Activated CD4-positive, alpha-beta T cell treated with anti-CD3 and anti-CD28 coated beads for 36 hours (primary cell): ENCODE measurements around the gene RBM19. TPM values are rescaled to one million over a fixed set of nuclear protein-coding genes. Genes with fewer than 3 reads are reported as not detected.
"Not testable (repeated sequence)": the region's sequence is repeated elsewhere in the genome, so short reads cannot be mapped to it uniquely, and the experiment has no call there.

ENCODE experiments used
- ATAC-seq: fragments of 200-7000 bp; cut with Tn5 transposase; one replicate; pipeline ENCODE4 v1.10.0; 2021; ENCODE audit warnings: mild to moderate bottlenecking, moderate library complexity
- CTCF ChIA-PET: fragments of 350-600 bp; sonication (Branson Sonifier 250); formaldehyde crosslinking; loops from one replicate; lab custom pipeline; 2021; ENCODE audit warnings: antibody characterized with exemption; lab: Charles Lee
- POLR2A ChIA-PET: fragments of 350-600 bp; sonication (Branson Sonifier 250); formaldehyde crosslinking; loops from one replicate; lab custom pipeline; 2021; ENCODE audit warnings: antibody characterized with exemption, inconsistent platforms; lab: Charles Lee
- DNase-seq: peaks from one replicate; pipeline ENCODE4 v3.0.0-alpha.2; 2020
- H3K27ac Mint-ChIP-seq: one replicate; pipeline ENCODE4 v1.8.0; 2021; ENCODE audit warnings: mixed read lengths
- H3K27me3 Mint-ChIP-seq: one replicate; pipeline ENCODE4 v1.8.0; 2021; ENCODE audit warnings: mixed read lengths
- H3K36me3 Mint-ChIP-seq: one replicate; pipeline ENCODE4 v1.8.0; 2021; ENCODE audit warnings: low read depth, mixed read lengths
- H3K4me1 Mint-ChIP-seq: one replicate; pipeline ENCODE4 v1.8.0; 2021; ENCODE audit warnings: mixed read lengths
- H3K4me3 Mint-ChIP-seq: one replicate; pipeline ENCODE4 v1.8.0; 2021; ENCODE audit warnings: mild to moderate bottlenecking, moderate library complexity, mixed read lengths
- H3K9me3 Mint-ChIP-seq: one replicate; pipeline ENCODE4 v1.8.0; 2021; ENCODE audit warnings: low read depth, mixed read lengths
- intact Hi-C, 2 experiments: fragments of 100-400 bp; cut with DNase I in 1 of 2; cut with micrococcal nuclease in 1 of 2; formaldehyde crosslinking; loops; one replicate each; pipeline versions ENCODE4 v1.14.2 to v1.15.1; 2022 to 2024; cut with DNase I, micrococcal nuclease
- total RNA-seq, 2 experiments: library from RNA; stranded (reverse); gene quantifications; one replicate each; pipeline ENCODE4 v1.2.3, GENCODE V29; 2021

The RBM19 gene
- total RNA-seq, 2 experiments from 2014 or later = 79.6 to 93.5 TPM

DNA sequence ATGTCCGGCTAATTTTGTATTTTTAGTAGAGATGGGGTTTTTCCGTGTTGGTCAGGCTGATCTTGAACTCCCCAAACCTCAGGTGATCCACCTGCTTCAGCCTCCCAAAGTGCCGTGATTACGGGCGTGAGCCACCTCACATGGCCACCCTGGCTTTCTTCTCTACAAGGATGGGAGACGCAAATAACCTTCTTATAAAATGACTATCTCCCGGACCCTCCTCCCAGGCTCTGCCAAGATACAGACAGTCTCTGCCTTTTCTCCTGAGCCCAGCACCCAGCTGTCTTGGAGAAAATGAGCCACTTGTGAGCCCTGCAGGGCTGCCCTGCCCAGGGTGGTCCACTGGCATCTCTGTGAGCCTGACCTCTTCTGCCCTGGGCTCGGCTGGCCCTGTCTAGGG lies 34.7 kb upstream of the RBM19 start:
- no peak for DNase-seq
- H3K36me3 Mint-ChIP-seq = no peaks in the 10 kb centered on the region
- CTCF ChIA-PET = no interaction called here

DNA sequence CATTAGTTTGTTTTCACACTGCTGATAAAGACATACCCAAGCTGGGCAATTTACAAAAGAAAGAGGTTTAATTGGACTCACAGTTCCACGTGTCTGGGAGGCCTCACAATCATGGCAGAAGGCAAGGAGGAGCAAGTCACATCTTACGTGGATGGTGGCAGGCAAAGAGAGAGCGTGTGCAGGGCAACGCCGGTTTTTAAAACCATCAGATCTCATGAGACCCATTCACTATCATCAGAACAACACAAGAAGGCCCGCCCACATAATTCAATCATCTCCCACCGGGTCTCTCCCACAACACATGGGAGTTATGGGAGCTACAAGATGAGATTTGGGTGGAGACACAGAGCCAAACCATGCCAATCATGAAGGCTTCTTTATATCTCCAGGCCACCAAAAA lies 34.1 kb upstream of the RBM19 start:
- peaks cover 19% of the 10 kb centered on the region for H3K27me3 Mint-ChIP-seq
- H3K27ac Mint-ChIP-seq, POLR2A ChIA-PET, CTCF ChIA-PET, H3K36me3 Mint-ChIP-seq, H3K4me1 Mint-ChIP-seq, intact Hi-C loops, H3K9me3 Mint-ChIP-seq, DNase-seq, ATAC-seq, H3K4me3 Mint-ChIP-seq: not testable (repeated sequence)

More for the DNA sequence above, 34.7 kb upstream of the RBM19 start:
- no peak for ATAC-seq
- H3K27ac Mint-ChIP-seq = no peak overlapping the region
- H3K9me3 Mint-ChIP-seq = no peaks in the 10 kb centered on the region
- H3K4me1 Mint-ChIP-seq = no peaks in the 10 kb centered on the region
- intact Hi-C loops = no loop called here
- POLR2A ChIA-PET = interaction anchor here (0.6 kb wide), 1 partner anchor 23 kb away, joined by 3 read pairs; no protein-coding TSS in a partner anchor
- H3K4me3 Mint-ChIP-seq = no peak overlapping the region
- H3K27me3 Mint-ChIP-seq = peaks cover 19% of the 10 kb centered on the region

DNA sequence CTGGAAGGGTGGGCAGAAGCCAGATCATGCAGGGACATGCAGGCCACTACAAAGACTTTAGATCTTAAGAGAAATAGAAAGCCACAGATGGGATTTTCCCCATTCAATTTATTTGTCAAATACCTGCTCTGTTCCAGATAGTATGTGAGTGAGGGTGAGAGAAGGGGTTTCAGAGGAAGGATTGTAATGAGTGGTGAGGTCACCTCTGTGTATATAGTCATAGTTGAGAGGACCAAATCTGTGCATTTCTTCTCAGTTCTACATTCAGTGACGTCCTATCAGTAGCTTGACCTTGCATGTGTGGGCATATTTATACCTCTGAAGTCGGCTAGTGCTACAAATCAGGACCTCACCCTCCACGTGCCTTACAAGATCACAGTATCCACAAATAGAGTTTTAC lies 31.2 kb upstream of the RBM19 start:
- no peaks in the 10 kb centered on the region for H3K36me3 Mint-ChIP-seq
- intact Hi-C loops = no loop called here
- no peak overlapping the region for H3K4me3 Mint-ChIP-seq
- CTCF ChIA-PET = no interaction called here
- POLR2A ChIA-PET = no interaction called here
- peak; percentile 23 for ATAC-seq
- no peaks in the 10 kb centered on the region for H3K4me1 Mint-ChIP-seq
- peaks cover 22% of the 10 kb centered on the region for H3K27me3 Mint-ChIP-seq
- DNase-seq = no peak
- no peaks in the 10 kb centered on the region for H3K9me3 Mint-ChIP-seq
- no peak overlapping the region for H3K27ac Mint-ChIP-seq

DNA sequence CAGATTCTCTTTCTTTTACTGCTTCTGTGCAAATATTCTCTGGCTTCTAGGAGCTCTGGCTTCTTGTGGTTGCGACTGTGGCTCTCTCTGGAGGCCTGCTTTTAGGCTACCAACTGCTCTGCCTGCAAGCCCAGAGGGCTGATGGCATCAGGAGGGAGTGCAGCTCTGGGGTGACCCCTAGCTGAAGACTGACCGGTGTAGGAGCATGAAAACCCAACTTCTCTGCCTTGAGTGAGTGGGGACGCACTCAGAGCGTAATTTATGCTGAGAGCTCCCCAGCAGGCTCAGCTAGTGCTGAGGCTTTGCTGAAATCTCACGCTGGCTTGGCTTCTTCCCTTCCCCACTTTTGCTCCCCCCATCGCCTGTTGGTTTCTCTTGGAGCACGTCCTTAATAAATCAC lies 29.9 kb upstream of the RBM19 start:
- H3K9me3 Mint-ChIP-seq = no peaks in the 10 kb centered on the region
- H3K4me3 Mint-ChIP-seq = no peak overlapping the region
- no peak overlapping the region for H3K27ac Mint-ChIP-seq
- ChIA-PET CTCF (interaction anchor here (1.0 kb wide), 1 partner anchor 16 kb away, joined by 5 read pairs; no protein-coding TSS in a partner anchor), POLR2A (no interaction called here)
- H3K27me3 Mint-ChIP-seq = peaks cover 21% of the 10 kb centered on the region
- H3K4me1 Mint-ChIP-seq = no peaks in the 10 kb centered on the region
- ATAC-seq (no peak), DNase-seq (no peak)
- no peaks in the 10 kb centered on the region for H3K36me3 Mint-ChIP-seq
- intact Hi-C loops = no loop called here

DNA sequence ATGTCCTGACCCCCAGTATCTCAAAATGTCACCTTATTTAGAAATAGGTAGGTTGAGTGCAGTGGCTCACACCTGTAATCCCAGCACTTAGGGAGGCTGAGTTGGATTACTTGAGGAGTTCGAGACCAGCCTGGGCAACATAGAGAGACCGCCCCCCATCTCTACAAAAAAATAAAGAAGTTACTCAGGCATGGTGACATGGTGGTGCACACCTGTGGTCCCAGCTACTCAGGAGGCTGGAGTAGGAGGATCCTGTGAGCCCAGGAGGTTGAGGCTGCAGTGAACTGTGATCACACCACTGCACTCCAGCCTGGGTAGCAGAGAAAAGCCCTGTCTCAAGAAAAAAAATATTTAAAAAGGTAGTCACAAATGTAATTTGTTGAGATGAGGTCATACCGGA lies 27.9 kb upstream of the RBM19 start:
- Mint-ChIP-seq H3K9me3 (no peaks in the 10 kb centered on the region), H3K4me3 (no peak overlapping the region), H3K27ac (no peak overlapping the region), H3K36me3 (no peaks in the 10 kb centered on the region), H3K4me1 (no peaks in the 10 kb centered on the region), H3K27me3 (peaks cover 19% of the 10 kb centered on the region)
- ChIA-PET CTCF (no interaction called here), POLR2A (no interaction called here)
- no peak for DNase-seq
- no peak for ATAC-seq
- intact Hi-C loops = no loop called here

DNA sequence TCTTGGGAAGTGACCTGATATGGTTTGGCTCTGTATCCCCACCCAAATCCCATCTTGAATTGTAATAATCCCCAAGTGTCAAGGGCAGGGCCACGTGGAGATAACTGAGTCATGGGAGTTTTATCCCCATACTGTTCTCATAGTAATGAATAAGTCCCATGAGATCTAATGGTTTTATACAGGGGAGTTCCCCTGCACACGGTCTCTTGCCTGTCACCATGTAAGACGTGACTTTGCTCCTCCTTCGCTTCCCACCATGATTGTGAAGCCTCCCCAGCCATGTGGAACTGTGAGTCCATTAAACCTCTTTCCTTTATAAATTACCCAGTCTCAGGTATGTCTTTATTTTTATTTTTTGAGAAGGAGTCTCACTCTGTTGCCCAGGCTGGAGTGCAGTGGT lies 26.6 kb upstream of the RBM19 start:
- intact Hi-C loops, H3K9me3 Mint-ChIP-seq: not testable (repeated sequence)

DNA sequence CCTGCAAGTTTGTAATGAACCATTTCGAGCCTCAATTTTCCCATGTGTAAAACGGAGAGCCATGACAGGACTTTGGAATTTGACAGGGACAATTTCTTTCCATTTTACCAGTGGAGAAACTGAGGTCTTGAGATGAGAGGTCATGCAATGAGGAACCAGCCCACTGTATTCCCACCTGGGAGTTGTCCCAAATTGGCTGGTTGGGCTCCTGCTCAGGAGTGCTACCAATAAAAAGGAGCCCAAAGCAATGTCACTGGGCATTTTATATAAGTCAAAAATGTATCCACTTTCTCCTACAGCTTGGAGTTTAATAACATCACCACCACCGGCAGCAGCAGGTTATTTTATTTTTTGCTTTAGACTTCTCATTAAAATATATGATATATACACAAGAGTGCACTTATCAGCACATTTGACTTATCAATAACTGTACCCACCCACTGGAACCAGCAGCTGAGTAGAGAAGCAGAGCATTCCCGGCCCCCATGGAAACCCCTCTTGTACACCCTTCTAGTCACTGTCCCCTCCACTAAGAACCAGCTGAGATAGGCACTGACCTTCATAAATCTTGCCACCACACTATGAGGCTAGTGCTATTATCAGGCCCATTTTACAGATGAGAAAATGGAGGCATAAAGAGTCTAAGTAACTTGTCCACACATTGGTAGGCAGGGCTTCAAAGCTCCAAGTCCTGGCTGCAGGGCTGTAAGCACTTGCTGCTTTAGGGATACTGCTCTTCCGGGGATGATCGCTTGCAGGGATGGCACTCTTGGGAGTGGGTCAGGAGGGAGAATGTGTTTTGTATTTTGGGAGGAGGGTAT lies 25.3 kb upstream of the RBM19 start:
- DNase-seq = no peak
- Mint-ChIP-seq H3K27me3 (peaks cover 18% of the 10 kb centered on the region), H3K36me3 (no peaks in the 10 kb centered on the region), H3K4me1 (no peaks in the 10 kb centered on the region), H3K4me3 (no peak overlapping the region), H3K9me3 (no peaks in the 10 kb centered on the region), H3K27ac (no peak overlapping the region)
- POLR2A ChIA-PET = no interaction called here
- CTCF ChIA-PET = interaction anchor here (3.0 kb wide), 1 partner anchor 11 kb away, joined by 15 read pairs; no protein-coding TSS in a partner anchor
- no peak for ATAC-seq
- intact Hi-C loops = no loop called here

More for the DNA sequence above, 26.6 kb upstream of the RBM19 start:
- peaks cover 25% of the 10 kb centered on the region for H3K27me3 Mint-ChIP-seq
- ATAC-seq, H3K4me1 Mint-ChIP-seq, POLR2A ChIA-PET, DNase-seq, H3K27ac Mint-ChIP-seq, H3K36me3 Mint-ChIP-seq, H3K4me3 Mint-ChIP-seq: not testable (repeated sequence)
- CTCF ChIA-PET = interaction anchor here (3.0 kb wide), 1 partner anchor 12 kb away, joined by 15 read pairs; no protein-coding TSS in a partner anchor

DNA sequence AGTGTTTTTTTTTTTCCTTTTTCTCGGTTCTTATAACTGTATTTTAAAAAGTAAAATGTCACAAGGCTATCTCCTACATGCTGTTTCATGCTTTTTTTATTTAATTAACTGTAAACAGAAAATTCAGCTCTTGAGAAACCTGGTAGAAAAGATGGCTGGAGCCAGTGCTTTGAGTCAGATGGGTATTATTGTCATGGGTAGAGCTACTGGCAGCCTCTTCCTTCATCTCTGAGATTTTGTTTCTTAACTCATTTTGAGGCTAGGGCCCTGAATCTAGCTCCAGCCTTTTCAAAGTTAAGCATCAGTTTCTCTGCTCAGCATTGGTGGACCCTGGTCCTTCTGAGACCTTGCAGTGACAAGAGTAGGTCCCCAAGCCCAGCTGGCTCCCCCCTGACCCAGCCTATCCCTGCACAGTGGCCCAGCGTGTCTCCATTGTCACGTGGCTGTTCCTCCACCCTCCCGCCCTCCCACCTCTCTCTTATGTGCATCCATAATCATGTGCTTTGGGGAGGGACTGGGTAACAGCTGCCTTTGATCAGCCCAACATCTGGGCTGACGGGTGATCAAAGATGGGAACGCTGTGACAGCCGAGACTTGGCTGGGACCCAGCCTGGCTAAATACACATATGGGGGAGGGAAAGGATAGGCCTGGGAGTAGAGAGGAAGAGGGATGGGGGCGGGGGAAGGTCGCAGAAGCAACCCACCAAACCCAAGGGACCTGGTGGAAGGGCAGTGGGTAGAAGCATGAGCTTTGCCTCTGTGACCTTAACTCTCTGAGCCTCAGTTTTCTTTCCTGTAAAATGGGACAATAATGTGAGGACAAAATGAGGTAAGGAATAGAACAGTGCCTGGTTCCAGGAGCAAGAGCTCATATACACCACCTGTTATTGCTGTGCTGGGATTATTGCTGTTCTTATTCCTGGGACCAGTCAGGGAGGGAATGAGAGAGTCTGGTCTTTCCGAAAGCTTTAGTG lies 24.4 kb upstream of the RBM19 start:
- DNase-seq (no peak), ATAC-seq (no peak)
- no peak overlapping the region for H3K4me3 Mint-ChIP-seq
- peaks cover 18% of the 10 kb centered on the region for H3K27me3 Mint-ChIP-seq
- no peaks in the 10 kb centered on the region for H3K9me3 Mint-ChIP-seq
- H3K4me1 Mint-ChIP-seq = no peaks in the 10 kb centered on the region
- H3K27ac Mint-ChIP-seq = no peak overlapping the region
- intact Hi-C loops = no loop called here
- CTCF ChIA-PET = interaction anchor here (0.6 to 3.0 kb wide), 3 partner anchors 10 to 142 kb away, joined by 3 to 15 read pairs (median 3); no protein-coding TSS in a partner anchor
- POLR2A ChIA-PET = no interaction called here
- no peaks in the 10 kb centered on the region for H3K36me3 Mint-ChIP-seq

DNA sequence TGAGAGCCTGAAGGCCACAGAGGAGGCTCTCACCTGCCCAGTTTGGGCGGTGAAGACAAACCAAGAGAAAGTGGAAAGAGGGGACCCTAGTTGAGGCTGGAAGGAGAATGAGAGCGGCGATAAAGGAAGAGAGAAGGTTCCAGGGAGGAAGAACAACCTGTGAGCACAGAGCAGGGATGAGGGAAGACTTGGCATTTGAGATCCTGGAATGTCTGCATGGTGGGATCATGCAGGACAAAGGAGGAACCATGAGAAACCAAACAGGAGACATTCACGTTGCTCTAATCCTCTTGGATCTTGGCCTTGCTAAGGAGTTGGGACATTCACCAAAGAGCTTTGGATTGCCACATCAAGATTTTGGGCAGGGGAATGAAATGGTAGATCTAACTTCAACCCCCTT lies 22.9 kb upstream of the RBM19 start:
- H3K9me3 Mint-ChIP-seq = no peaks in the 10 kb centered on the region
- H3K4me1 Mint-ChIP-seq = no peaks in the 10 kb centered on the region
- CTCF ChIA-PET = no interaction called here
- DNase-seq = no peak
- intact Hi-C loops = loop anchor here in 1 of 2 experiments (10.0 kb wide), 1 partner anchor 1926 kb away; no protein-coding TSS in a partner anchor
- H3K27me3 Mint-ChIP-seq = peaks cover 18% of the 10 kb centered on the region
- no peak overlapping the region for H3K27ac Mint-ChIP-seq
- no peak for ATAC-seq
- H3K36me3 Mint-ChIP-seq = no peaks in the 10 kb centered on the region
- POLR2A ChIA-PET = no interaction called here
- H3K4me3 Mint-ChIP-seq = no peak overlapping the region

DNA sequence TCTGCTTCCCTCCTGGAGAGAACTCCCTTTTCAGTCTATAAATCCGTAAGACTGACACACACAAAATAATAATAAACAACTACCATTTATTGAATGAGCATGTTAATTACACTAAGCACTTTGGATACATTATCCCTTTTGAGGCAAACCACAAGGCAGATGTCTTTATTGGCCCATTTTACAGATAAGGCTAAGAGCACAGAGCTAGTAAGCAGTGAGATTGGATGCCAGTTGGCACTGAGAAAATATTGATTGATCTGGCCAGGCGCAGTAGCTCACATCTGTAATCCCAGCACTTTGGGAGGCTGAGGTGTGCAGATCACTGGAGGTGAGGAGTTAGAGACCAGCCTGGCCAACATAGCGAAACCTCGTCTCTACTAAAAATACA lies 21.9 kb upstream of the RBM19 start:
- H3K9me3 Mint-ChIP-seq = no peaks in the 10 kb centered on the region
- no peaks in the 10 kb centered on the region for H3K4me1 Mint-ChIP-seq
- H3K36me3 Mint-ChIP-seq = no peaks in the 10 kb centered on the region
- intact Hi-C loops = loop anchor here in 1 of 2 experiments (10.0 kb wide), 1 partner anchor 1927 kb away; no protein-coding TSS in a partner anchor
- ChIA-PET CTCF (no interaction called here), POLR2A (no interaction called here)
- H3K27ac Mint-ChIP-seq = no peak overlapping the region
- DNase-seq (no peak), ATAC-seq (no peak)
- peaks cover 15% of the 10 kb centered on the region for H3K27me3 Mint-ChIP-seq
- no peak overlapping the region for H3K4me3 Mint-ChIP-seq

DNA sequence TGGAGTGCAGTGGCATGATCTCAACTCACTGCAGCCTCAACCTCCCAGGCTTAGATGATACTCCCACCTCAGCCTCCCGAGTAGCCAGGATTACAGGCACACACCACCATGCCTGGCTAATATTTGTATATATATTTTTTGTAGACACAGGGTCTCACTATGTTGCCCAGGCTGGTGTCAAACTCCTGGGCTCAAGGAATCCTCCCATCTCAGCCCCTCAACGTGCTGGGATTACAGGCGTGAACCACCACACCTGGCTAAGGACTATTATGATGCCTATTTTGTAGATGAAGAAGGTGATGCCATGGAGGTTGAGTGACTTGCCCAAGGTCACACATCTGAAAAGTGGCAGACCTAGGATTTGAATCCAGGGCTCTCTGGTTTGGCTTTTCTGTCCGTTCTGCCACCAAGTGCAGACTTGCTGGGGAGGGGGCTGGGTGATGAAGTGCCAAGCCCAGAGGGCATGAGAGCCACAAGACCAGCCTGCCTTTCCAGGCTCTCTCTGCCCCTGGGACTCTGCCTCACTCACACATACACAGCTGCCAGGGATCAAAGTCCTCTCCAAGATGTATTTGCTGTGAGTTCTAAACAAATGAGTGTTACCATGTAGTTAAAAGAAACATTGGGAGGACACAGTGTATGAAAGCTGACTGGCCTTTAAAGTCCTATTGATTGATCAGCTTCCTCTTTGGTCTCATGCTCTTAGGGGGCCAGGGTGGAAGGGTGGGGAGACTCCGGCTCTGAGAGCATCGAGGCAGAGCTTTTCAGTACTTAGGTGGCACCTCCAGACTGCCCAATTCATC lies 21.3 kb upstream of the RBM19 start:
- Mint-ChIP-seq H3K27me3 (peaks cover 15% of the 10 kb centered on the region), H3K9me3 (no peaks in the 10 kb centered on the region), H3K36me3 (no peaks in the 10 kb centered on the region), H3K27ac (no peak overlapping the region), H3K4me3 (no peak overlapping the region), H3K4me1 (no peaks in the 10 kb centered on the region)
- ChIA-PET POLR2A (no interaction called here), CTCF (no interaction called here)
- ATAC-seq = no peak
- DNase-seq = no peak
- intact Hi-C loops = loop anchor here in 1 of 2 experiments (10.0 kb wide), 1 partner anchor 1927 kb away; no protein-coding TSS in a partner anchor
